HG03432 (cell line): Measurements from ENCODE around the gene SPRR5.

Source experiments
- ATAC-seq: cut with Tn5 transposase; IDR thresholded peaks from one replicate; pipeline ENCODE4 v1.9.1; 2021; ENCODE audit warnings: mild to moderate bottlenecking, moderate library complexity; ENCODE audit not compliant: unreplicated experiment

SPRR5 gene

GRCh38 chr1:152946651-152947256 is at the start of gene SPRR5:
TSS of gene SPRR5 (plus strand) at chr1:152947206. CDS start at chr1:152948555, 1,349 bp downstream.
- no peak for ATAC-seq

GRCh38 chr1:152899027-152899426 is 48.0 kb upstream of the SPRR5 start:
- ATAC-seq, result no peak

GRCh38 chr1:152899883-152900282 is 47.1 kb upstream of the SPRR5 start:
- ATAC-seq, result no peak

GRCh38 chr1:152901631-152902030 is 45.4 kb upstream of the SPRR5 start:
- ATAC-seq, result no peak

GRCh38 chr1:152902636-152903035 is 44.4 kb upstream of the SPRR5 start:
- no peak for ATAC-seq

GRCh38 chr1:152904688-152905440 is 42.1 kb upstream of the SPRR5 start:
- no peak for ATAC-seq

GRCh38 chr1:152906023-152906565 is 40.9 kb upstream of the SPRR5 start:
- no peak for ATAC-seq

- peak; percentile 48 for ATAC-seq
Measured at GRCh38 chr1:152907686-152908601, 39.1 kb upstream of the SPRR5 start, which contains the start of gene IVL. TSS of gene IVL (plus strand) at chr1:152908546. CDS start at chr1:152909798, 1,252 bp downstream.

GRCh38 chr1:152909206-152909605 is 37.8 kb upstream of the SPRR5 start:
- ATAC-seq, result no peak

GRCh38 chr1:152912471-152912870 is 34.5 kb upstream of the SPRR5 start:
- ATAC-seq, result no peak

GRCh38 chr1:152912900-152913299 is 34.1 kb upstream of the SPRR5 start:
- no peak for ATAC-seq

GRCh38 chr1:152917794-152918193 is 29.2 kb upstream of the SPRR5 start:
- no peak for ATAC-seq

- ATAC-seq, result no peak
Measured at GRCh38 chr1:152919071-152919470, 27.9 kb upstream of the SPRR5 start.

GRCh38 chr1:152924191-152924590 is 22.8 kb upstream of the SPRR5 start:
- no peak for ATAC-seq

- peak; percentile 55 for ATAC-seq
Measured at GRCh38 chr1:152926091-152926490, 20.9 kb upstream of the SPRR5 start.

GRCh38 chr1:152928671-152929070 is 18.3 kb upstream of the SPRR5 start:
- no peak for ATAC-seq

GRCh38 chr1:152932170-152932811 is 14.7 kb upstream of the SPRR5 start:
- no peak for ATAC-seq

GRCh38 chr1:152933196-152933595 is 13.8 kb upstream of the SPRR5 start:
- no peak for ATAC-seq

- no peak for ATAC-seq
Measured at GRCh38 chr1:152940614-152941013, 6.4 kb upstream of the SPRR5 start.

GRCh38 chr1:152941037-152941711 is 5.8 kb upstream of the SPRR5 start:
- ATAC-seq, result no peak
